ENCODE data around the gene HLA-DQB1.

GRCh38 chr6:32665661-32666060 lies 796 bp downstream of the HLA-DQB1 start:
- no peak for TF ChIP-seq POLR2AphosphoS5 (IDR thresholded peaks at IDR 0.05; ENCODE audit: insufficient read depth, low read depth, low read length)
- no peak for TF ChIP-seq POLR2A (IDR thresholded peaks at IDR 0.05; ENCODE audit: low read depth, low read length)
- TF ChIP-seq EZH2 (IDR thresholded peaks at IDR 0.05; ENCODE audit: borderline replicate concordance, low read depth, low read length, severe bottlenecking), result no peak
- no peak for TF ChIP-seq GATA2 (IDR thresholded peaks at IDR 0.05; ENCODE audit: insufficient read depth, insufficient read length, low read depth, low read length)
- no peak for TF ChIP-seq MAX (IDR thresholded peaks at IDR 0.05; ENCODE audit: insufficient read depth, insufficient read length)
- no peak for TF ChIP-seq CTCF (IDR thresholded peaks at IDR 0.05; ENCODE audit: extremely low read depth in 1 of 2, insufficient read depth in 1 of 2, low read depth in 1 of 2, low read length in 2 of 2)
- no peak for TF ChIP-seq MYC (IDR thresholded peaks at IDR 0.05; ENCODE audit: low read depth, low read length)
- no peak for TF ChIP-seq FOS (IDR thresholded peaks at IDR 0.05; ENCODE audit: borderline replicate concordance, insufficient read depth, low read length)
- TF ChIP-seq JUN (IDR thresholded peaks at IDR 0.05; ENCODE audit: borderline replicate concordance, insufficient read depth, insufficient read length, low read depth), result no peak
